NCI-H1048 (cell line): ENCODE measurements around the gene NAV2.
"Not testable (repeated sequence)": the region's sequence is repeated elsewhere in the genome, so short reads cannot be mapped to it uniquely, and the experiment has no call there.

Source experiments
- DNase-seq: peaks from one replicate; lab custom pipeline; 2025; lab: John Stamatoyannopoulos, UW

NAV2 gene

DNA sequence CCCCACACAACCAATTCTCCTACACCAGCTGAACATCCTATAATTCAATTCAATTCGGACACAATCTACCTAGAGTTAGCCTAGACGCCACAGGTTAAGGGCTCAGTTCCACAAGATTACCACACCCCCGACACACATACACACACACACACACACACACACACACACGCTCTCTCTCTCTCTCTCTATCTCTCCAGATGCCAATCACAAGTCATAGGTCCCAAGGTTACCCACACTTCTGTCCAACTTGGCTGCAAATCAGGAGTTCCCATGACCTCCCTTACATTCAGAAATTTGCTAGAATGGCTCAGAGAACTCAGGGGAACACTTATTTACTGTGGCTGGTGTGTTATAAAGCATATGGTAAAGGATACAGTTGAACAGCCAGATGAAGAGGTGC, 243.6 kb downstream of the NAV2 start:
- DNase-seq = no peak

DNA sequence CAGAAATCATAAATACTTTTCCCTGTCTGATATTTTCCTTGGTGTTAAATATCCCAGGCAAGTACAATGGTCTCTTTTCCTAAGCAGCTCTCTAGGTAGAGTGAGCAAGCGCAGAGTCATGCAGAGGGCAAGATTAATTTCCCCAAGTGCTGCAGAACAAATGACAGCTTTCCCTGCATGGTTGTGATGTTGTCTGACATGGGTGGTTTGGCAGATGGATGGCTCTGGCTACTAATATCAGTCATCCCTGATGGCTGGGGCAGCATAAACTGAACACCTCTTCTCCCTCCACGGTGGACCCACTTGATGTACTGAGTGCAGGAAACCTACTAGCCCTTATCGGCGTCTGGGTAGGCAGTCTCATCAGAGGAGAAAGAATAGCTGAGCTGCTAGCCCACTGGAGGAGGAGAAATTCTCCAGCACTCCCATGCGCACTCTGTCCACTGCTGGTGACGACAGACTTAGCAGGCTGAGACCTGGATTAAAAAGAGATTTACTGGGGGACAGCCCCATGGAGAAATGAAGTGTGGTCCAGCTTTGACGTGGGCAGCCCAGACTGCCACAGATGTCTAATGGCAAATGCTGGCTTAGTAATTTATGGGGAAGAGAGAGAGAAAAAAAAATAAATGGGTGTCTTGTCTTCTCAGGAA, 244.8 kb downstream of the NAV2 start:
- no peak for DNase-seq

GRCh38 chr11:19958204-19958603, 245.6 kb downstream of the NAV2 start:
- no peak for DNase-seq

- no peak for DNase-seq
These were observed 246.6 kb downstream of the NAV2 start for GRCh38 chr11:19959210-19959609.

DNA sequence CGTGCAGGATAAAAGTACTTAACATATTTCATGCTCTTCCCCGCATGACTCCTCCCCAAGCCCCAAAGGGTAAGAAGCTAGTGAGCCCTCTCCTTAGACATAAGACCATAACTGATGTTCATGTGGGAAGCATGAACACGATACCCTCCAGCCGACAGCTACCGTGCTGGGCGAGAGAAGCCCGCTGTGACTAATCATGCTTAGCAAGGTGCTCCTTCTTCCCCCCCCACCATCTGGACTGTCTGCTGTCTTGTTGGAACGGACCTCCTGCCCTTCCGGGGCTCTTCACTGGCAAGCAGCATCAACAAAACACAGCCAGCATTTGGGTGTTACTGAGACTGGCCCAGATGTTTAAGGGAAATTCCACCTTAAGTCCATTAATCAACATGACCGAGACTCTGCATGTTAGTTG, 247.0 kb downstream of the NAV2 start:
- DNase-seq = no peak

- not testable (repeated sequence) for DNase-seq
These were observed 247.8 kb downstream of the NAV2 start for GRCh38 chr11:19960410-19960809.

GRCh38 chr11:19961225-19961624, 248.6 kb downstream of the NAV2 start:
- no peak for DNase-seq

GRCh38 chr11:19962053-19962800, 249.6 kb downstream of the NAV2 start:
- no peak for DNase-seq

GRCh38 chr11:19962801-19963175, 250.2 kb downstream of the NAV2 start:
- DNase-seq = no peak

- no peak for DNase-seq
These were observed 251.2 kb downstream of the NAV2 start for GRCh38 chr11:19963697-19964387.

- DNase-seq = no peak
These were observed 253.8 kb downstream of the NAV2 start for GRCh38 chr11:19966441-19966840.

DNA sequence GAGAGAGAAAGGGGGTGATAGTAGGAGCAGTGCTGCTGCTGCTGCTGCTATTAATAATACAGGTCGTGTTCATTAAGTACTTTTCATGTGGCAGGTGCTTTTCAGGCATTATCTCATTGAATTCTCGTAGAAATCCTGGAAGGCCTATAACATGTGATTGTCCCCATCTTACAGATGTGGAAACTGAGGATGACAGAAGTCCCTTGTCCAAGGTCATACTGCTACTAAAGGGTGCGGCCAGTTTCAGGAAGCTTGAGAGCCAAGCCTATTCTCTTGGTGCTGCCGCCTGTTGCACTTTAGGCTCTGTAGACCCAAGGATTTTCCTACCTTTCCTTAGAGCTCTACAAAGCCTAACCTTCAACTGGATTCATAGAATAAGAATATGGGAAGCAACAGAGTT, 254.3 kb downstream of the NAV2 start:
- no peak for DNase-seq

DNA sequence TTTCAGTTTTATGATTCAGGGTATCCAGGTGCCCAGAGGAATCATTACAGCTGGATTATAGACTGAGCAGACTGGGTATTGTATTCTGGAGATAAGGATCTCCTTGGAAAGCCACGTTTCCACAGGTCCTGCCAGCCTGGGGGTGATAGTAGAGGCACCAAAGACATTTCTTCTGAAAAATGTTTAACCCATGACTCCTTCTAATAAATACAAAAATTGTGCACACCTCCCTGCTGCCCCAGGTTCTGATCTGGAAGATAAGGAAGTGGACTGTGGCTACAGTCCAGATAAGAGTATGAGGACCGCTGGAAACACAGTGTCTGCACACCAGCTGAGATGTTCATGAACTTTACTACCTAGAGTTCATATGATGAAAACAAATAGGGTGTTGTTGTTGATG, 255.2 kb downstream of the NAV2 start:
- DNase-seq = no peak

DNA sequence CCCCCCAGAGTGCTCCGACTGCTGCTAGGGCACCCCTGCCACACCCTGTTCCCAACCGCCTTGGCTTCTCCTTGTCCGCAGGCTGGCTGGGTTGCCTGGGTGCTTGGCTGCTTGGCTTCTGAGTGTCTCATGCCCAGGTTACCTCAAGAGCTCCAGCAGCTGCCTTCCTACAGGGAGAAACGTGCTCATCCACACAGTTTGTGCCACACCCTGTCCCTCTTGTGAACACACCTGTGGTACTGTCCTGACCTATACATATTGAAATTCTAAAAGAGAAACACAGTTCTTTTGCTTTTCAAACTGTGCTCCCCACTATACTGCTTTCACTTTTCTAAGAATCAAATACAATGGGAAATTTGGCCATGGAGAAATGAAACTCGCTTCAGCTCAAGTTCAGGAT, 256.2 kb downstream of the NAV2 start:
- DNase-seq = no peak

DNA sequence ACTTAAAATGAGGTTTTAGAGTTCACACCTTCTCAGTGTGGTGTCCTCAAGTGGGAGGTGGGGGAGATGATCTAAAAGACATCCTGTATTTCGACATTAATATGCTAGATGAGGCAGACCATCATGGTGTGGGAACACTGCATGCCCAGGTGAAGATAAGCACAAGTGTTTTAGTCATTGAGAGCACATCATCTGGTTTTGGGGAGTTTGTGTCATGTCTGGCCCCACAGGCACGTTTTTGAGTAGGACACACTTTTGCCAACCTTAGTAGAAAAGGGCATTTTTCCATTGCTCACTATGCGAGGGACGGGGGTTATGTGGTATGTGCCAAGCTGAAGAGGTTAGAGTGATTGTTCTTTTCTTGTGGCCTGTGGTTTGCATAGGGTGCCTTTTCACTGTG, 258.3 kb downstream of the NAV2 start:
- DNase-seq = no peak

- DNase-seq = no peak
These were observed 259.5 kb downstream of the NAV2 start for GRCh38 chr11:19972091-19972490.

DNA sequence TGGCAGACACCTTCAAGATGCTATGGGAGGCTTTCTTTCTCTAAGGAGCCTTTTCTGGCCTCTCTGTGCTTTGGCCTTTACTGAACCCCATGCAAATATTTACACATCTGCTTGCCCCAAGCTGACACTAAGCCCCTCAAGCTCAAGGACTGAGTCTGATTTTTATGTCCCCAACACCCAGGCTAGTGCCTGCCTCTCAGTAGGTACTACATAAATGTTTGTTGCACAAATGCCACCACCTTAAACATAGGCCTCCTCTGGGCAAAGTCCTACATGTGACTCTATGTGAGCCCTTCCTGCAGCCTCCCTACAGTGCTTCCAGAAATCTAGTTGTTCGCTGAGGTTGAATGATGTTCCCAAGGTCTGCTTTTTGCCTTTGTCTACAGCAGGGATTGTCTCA, 260.0 kb downstream of the NAV2 start:
- no peak for DNase-seq

- no peak for DNase-seq
These were observed 260.5 kb downstream of the NAV2 start for GRCh38 chr11:19973136-19973635.

DNA sequence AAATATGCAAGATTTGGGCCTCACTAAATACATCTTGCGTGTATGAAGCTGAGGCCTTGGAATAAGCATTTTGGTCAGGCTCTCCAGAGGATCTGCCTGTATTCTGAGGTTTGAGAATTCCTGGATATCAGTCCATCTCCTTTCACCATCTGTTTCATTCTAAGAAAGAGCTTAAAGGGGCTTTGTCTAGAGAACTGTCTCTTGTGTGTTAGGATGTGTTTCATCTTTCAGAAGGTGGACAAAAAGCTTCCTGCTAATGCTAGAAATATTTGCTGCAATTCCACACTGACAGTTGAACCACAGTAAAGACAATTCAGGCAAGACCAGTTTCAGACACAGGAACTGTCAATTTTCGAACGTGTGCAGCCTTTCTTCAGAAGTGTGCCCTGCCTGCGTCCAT, 262.2 kb downstream of the NAV2 start:
- DNase-seq = no peak

DNA sequence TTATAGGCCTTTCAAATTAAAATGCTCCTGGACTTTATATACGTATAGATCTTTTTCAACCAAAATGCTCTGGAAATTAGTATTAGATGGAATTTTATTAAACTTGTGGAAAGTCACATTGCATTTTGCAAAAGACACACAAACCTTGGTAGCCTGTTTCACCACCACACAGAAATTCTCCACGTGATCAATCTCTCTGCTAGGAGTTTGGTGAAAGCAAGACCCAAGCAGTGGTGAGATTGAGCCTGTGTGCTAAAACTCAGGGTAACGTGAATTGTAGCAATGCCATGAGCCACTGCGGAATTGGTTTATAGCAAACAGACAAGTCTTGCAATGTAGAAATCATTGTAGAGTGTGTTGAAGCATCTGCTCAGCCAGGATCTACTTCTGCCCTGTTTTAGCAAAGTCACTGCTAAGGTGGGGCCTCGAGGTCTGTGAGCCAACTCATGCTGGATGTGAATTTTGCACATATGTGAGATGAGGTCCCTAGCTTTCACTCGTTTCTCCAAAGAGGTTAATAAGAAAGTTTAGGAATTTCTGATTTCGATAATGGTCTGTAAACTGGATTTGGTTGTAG, 262.9 kb downstream of the NAV2 start:
- no peak for DNase-seq

- no peak for DNase-seq
These were observed 263.8 kb downstream of the NAV2 start for GRCh38 chr11:19976281-19976941.

GRCh38 chr11:19977941-19978340, 265.3 kb downstream of the NAV2 start:
- DNase-seq = no peak
